Calu3 (cell line): ENCODE results near the gene SCN1A. TPM values are rescaled to one million over a fixed set of nuclear protein-coding genes. Genes with fewer than 3 reads are reported as not detected.

Experiments
- Bru-seq: library from RNA; stranded (reverse); fragments of 400-500 nt; gene quantifications from one replicate; lab custom pipeline; 2021; lab: Mats Ljungman, UMichigan
- BruChase-seq, 2 experiments: library from RNA; stranded (reverse); fragments of 400-500 nt; gene quantifications; one replicate each; lab custom pipeline; 2021; lab: Mats Ljungman, UMichigan
- BruUV-seq: library from RNA; stranded (reverse); fragments of 400-500 nt; replicated peaks from 2 replicates; lab custom pipeline; 2021; lab: Mats Ljungman, UMichigan
- CTCF ChIA-PET: fragments of 300-600 bp; sonication (Branson Sonifier 250); formaldehyde crosslinking; loops from one replicate; lab custom pipeline; 2022; ENCODE audit warnings: antibody characterized with exemption; lab: Charles Lee
- DNase-seq: peaks from one replicate; pipeline ENCODE4 v3.0.0; 2022
- H3K27ac Mint-ChIP-seq: one replicate; pipeline ENCODE4 v1.8.0; 2022; ENCODE audit warnings: mixed read lengths; ENCODE audit not compliant: unreplicated experiment
- H3K27me3 Mint-ChIP-seq: one replicate; pipeline ENCODE4 v1.8.0; 2022; ENCODE audit warnings: mixed read lengths; ENCODE audit not compliant: unreplicated experiment
- H3K36me3 Mint-ChIP-seq: one replicate; pipeline ENCODE4 v1.8.0; 2022; ENCODE audit warnings: mild to moderate bottlenecking, moderate library complexity, mixed read lengths; ENCODE audit not compliant: insufficient read depth, unreplicated experiment
- H3K4me1 Mint-ChIP-seq: one replicate; pipeline ENCODE4 v1.8.0; 2022; ENCODE audit warnings: mild to moderate bottlenecking, low read depth, mixed read lengths; ENCODE audit not compliant: unreplicated experiment
- H3K4me3 Mint-ChIP-seq: one replicate; pipeline ENCODE4 v1.8.0; 2022; ENCODE audit warnings: mild to moderate bottlenecking, low read depth, moderate library complexity, mixed read lengths; ENCODE audit not compliant: unreplicated experiment
- H3K9me3 Mint-ChIP-seq: one replicate; pipeline ENCODE4 v1.8.0; 2022; ENCODE audit warnings: low read depth, mixed read lengths; ENCODE audit not compliant: unreplicated experiment
- CTCF ChIP-seq: fragments of 200-600 bp; IDR thresholded peaks from one replicate; pipeline ENCODE4 v1.8.0; 2022; ENCODE audit warnings: antibody characterized with exemption; ENCODE audit not compliant: unreplicated experiment
- intact Hi-C: fragments of 100-400 bp; cut with micrococcal nuclease; formaldehyde crosslinking; loops from one replicate; pipeline ENCODE4 v1.10.0; 2022; ENCODE audit not compliant: unreplicated experiment
- long read RNA-seq: library from polyadenylated mRNA; stranded (forward); transcript quantifications from one replicate; pipeline ENCODE4 v2.0.0, GENCODE V29; 2022
- total RNA-seq: library from RNA; stranded (reverse); gene quantifications from 2 replicates; pipeline ENCODE4 v1.2.3, GENCODE V29; 2022

SCN1A gene
- total RNA-seq (not detected in 2 replicates), Bru-seq, nascent RNA (percentile 5 among the genes with signal in this experiment), BruChase-seq, experiment 1, labeled RNA remaining after a 6-hour chase (percentile 2 among the genes with signal in this experiment), BruChase-seq, experiment 2, labeled RNA remaining after a 2-hour chase (percentile 1 among the genes with signal in this experiment)
- long read RNA-seq = 0 reads

- no peak for DNase-seq
- no peak within 1 kb of the TSS for H3K27ac Mint-ChIP-seq
- CTCF ChIA-PET = interaction anchor here (0.5 to 1.3 kb wide), 17 partner anchors 9 to 1724 kb away, joined by 3 to 15 read pairs (median 4); partner anchors contain the start of gene TTC21B
- no TSS peak for BruUV-seq
- no peak within 1 kb of the TSS for H3K4me3 Mint-ChIP-seq
- intact Hi-C loops = loop anchor here (1.0 kb wide), 1 partner anchor 173 kb away; no protein-coding TSS in a partner anchor
- H3K9me3 Mint-ChIP-seq = no peaks in the 10 kb centered on the region
- peaks cover 20% of the 10 kb centered on the region for H3K4me1 Mint-ChIP-seq
- H3K36me3 Mint-ChIP-seq = no peaks in the 10 kb centered on the region
- TF ChIP-seq CTCF = no peak
- H3K27me3 Mint-ChIP-seq = no peaks in the 10 kb centered on the region
These were observed at the start of gene SCN1A for GRCh38 chr2:166127217-166128155. Gene SCN1A (minus strand): TSS chr2:166128020. CDS start chr2:166073621, 54,399 bp downstream.

GRCh38 chr2:166173263-166173662 is 45.4 kb upstream of the SCN1A start:
- Mint-ChIP-seq H3K27ac (no peak overlapping the region), H3K9me3 (no peaks in the 10 kb centered on the region), H3K36me3 (no peaks in the 10 kb centered on the region), H3K27me3 (no peaks in the 10 kb centered on the region), H3K4me3 (no peak overlapping the region), H3K4me1 (peaks cover 9% of the 10 kb centered on the region)
- TF ChIP-seq CTCF = no peak
- BruUV-seq = no TSS peak
- DNase-seq = no peak
- intact Hi-C loops = loop anchor here (5.0 kb wide), 1 partner anchor 211 kb away; no protein-coding TSS in a partner anchor
- CTCF ChIA-PET = no interaction called here

GRCh38 chr2:166171216-166171615 is 43.4 kb upstream of the SCN1A start:
- TF ChIP-seq CTCF = no peak
- H3K9me3 Mint-ChIP-seq = no peaks in the 10 kb centered on the region
- no TSS peak for BruUV-seq
- no peak overlapping the region for H3K4me3 Mint-ChIP-seq
- CTCF ChIA-PET = no interaction called here
- DNase-seq = no peak
- H3K4me1 Mint-ChIP-seq = peaks cover 9% of the 10 kb centered on the region
- no peaks in the 10 kb centered on the region for H3K36me3 Mint-ChIP-seq
- no peak overlapping the region for H3K27ac Mint-ChIP-seq
- no peaks in the 10 kb centered on the region for H3K27me3 Mint-ChIP-seq
- intact Hi-C loops = loop anchor here (5.0 kb wide), 1 partner anchor 209 kb away; no protein-coding TSS in a partner anchor

GRCh38 chr2:166170356-166170755 is 42.5 kb upstream of the SCN1A start:
- Mint-ChIP-seq H3K27me3 (no peaks in the 10 kb centered on the region), H3K27ac (no peak overlapping the region), H3K9me3 (no peaks in the 10 kb centered on the region), H3K36me3 (no peaks in the 10 kb centered on the region), H3K4me1 (peaks cover 9% of the 10 kb centered on the region), H3K4me3 (no peak overlapping the region)
- intact Hi-C loops = loop anchor here (5.0 kb wide), 1 partner anchor 208 kb away; no protein-coding TSS in a partner anchor
- no peak for TF ChIP-seq CTCF
- no peak for DNase-seq
- no TSS peak for BruUV-seq
- CTCF ChIA-PET = no interaction called here
